H9 (cell line): ENCODE results near the gene DENND1C. TPM values are rescaled to one million over a fixed set of nuclear protein-coding genes. Genes with fewer than 3 reads are reported as not detected.
A peak's percentile ranks its signal among the peaks of the same experiment; 100 is the strongest.

ENCODE experiments used
- DNase-seq: peaks from one replicate; pipeline ENCODE4 v3.0.0-alpha.2; 2017
- H2AFZ ChIP-seq: one replicate; pipeline ENCODE4 v1.6.1; 2013; ENCODE audit warnings: mild to moderate bottlenecking, low read length, control low read depth, moderate library complexity
- H2AK5ac ChIP-seq: 2 replicates; pipeline ENCODE4 v1.6.1; 2013; ENCODE audit warnings: low read length, control low read depth, mixed read lengths; ENCODE audit not compliant: insufficient read length
- H2BK120ac ChIP-seq: one replicate; pipeline ENCODE4 v1.6.1; 2013; ENCODE audit warnings: low read depth, mild to moderate bottlenecking, low read length, control low read depth, inconsistent platforms; ENCODE audit not compliant: poor library complexity, severe bottlenecking
- H2BK12ac ChIP-seq: 2 replicates; pipeline ENCODE4 v1.6.1; 2013; ENCODE audit warnings: low read length, control low read depth, mixed read lengths, low read depth; ENCODE audit not compliant: insufficient read length
- H2BK15ac ChIP-seq: 2 replicates; pipeline ENCODE4 v1.6.1; 2013; ENCODE audit warnings: low read depth, low read length, control low read depth
- H2BK20ac ChIP-seq: one replicate; pipeline ENCODE4 v1.6.1; 2013; ENCODE audit warnings: low read depth, mild to moderate bottlenecking, low read length, control low read depth, inconsistent platforms; ENCODE audit not compliant: poor library complexity, severe bottlenecking
- H2BK5ac ChIP-seq: 2 replicates; pipeline ENCODE4 v1.6.1; 2013; ENCODE audit warnings: low read length, control low read depth, mixed read lengths; ENCODE audit not compliant: insufficient read length
- H3K14ac ChIP-seq: 2 replicates; pipeline ENCODE4 v1.6.1; 2013; ENCODE audit warnings: low read length, control low read depth; ENCODE audit not compliant: insufficient read depth
- H3K18ac ChIP-seq: 2 replicates; pipeline ENCODE4 v1.6.1; 2013; ENCODE audit warnings: low read depth, mild to moderate bottlenecking, mixed read lengths, low read length, control low read depth; ENCODE audit not compliant: insufficient read length
- H3K23ac ChIP-seq: 2 replicates; pipeline ENCODE4 v1.6.1; 2013; ENCODE audit warnings: low read length, control low read depth, mixed read lengths, low read depth; ENCODE audit not compliant: insufficient read length
- H3K23me2 ChIP-seq: 2 replicates; pipeline ENCODE4 v1.6.1; 2013; ENCODE audit warnings: low read depth, mild to moderate bottlenecking, mixed read lengths, low read length, control low read depth; ENCODE audit not compliant: insufficient read length, poor library complexity, severe bottlenecking
- H3K27ac ChIP-seq: 2 replicates; pipeline ENCODE4 v1.5.1; 2013; ENCODE audit warnings: low read length, control low read depth, mixed read lengths, low read depth; ENCODE audit not compliant: insufficient read length
- H3K27me3 ChIP-seq: 2 replicates; pipeline ENCODE4 v1.6.1; 2013; ENCODE audit warnings: low read length, control low read depth, inconsistent platforms; ENCODE audit not compliant: insufficient read depth
- H3K4ac ChIP-seq: 2 replicates; pipeline ENCODE4 v1.6.1; 2013; ENCODE audit warnings: low read depth, mild to moderate bottlenecking, control low read depth, inconsistent platforms, low read length, moderate library complexity
- H3K4me1 ChIP-seq: 2 replicates; pipeline ENCODE4 v1.6.1; 2013; ENCODE audit warnings: low read length, control low read depth, inconsistent platforms; ENCODE audit not compliant: insufficient read depth
- H3K4me2 ChIP-seq: 2 replicates; pipeline ENCODE4 v1.6.1; 2013; ENCODE audit warnings: low read length, control low read depth, mixed read lengths; ENCODE audit not compliant: insufficient read length, insufficient read depth
- H3K56ac ChIP-seq: 2 replicates; pipeline ENCODE4 v1.6.1; 2013; ENCODE audit warnings: low read depth, mild to moderate bottlenecking, mixed read lengths, low read length, control low read depth; ENCODE audit not compliant: insufficient read length
- H3K79me1 ChIP-seq: 2 replicates; pipeline ENCODE4 v1.6.1; 2013; ENCODE audit warnings: low read depth, mild to moderate bottlenecking, moderate library complexity, low read length, control low read depth, inconsistent platforms; ENCODE audit not compliant: insufficient read depth, poor library complexity, severe bottlenecking
- H3K79me2 ChIP-seq: 2 replicates; pipeline ENCODE4 v1.6.1; 2013; ENCODE audit warnings: low read length, control low read depth, inconsistent platforms; ENCODE audit not compliant: insufficient read depth
- H3K9ac ChIP-seq: 2 replicates; pipeline ENCODE4 v1.6.1; 2013; ENCODE audit warnings: low read length, control low read depth, mixed read lengths; ENCODE audit not compliant: insufficient read length; ENCODE audit errors: extremely low read depth
- H3K9me3 ChIP-seq: one replicate; pipeline ENCODE4 v1.6.1; 2013; ENCODE audit warnings: low read depth, low read length, inconsistent platforms; ENCODE audit not compliant: control insufficient read depth
- H3T11ph ChIP-seq: one replicate; pipeline ENCODE4 v1.6.1; 2013; ENCODE audit warnings: mild to moderate bottlenecking, low read length, control low read depth, inconsistent platforms
- H4K20me1 ChIP-seq: one replicate; pipeline ENCODE4 v1.6.1; 2013; ENCODE audit not compliant: control insufficient read depth, insufficient read length, insufficient read depth
- H4K5ac ChIP-seq: 2 replicates; pipeline ENCODE4 v1.6.1; 2013; ENCODE audit warnings: low read depth, mild to moderate bottlenecking, mixed read lengths, low read length, control low read depth; ENCODE audit not compliant: insufficient read length
- H4K8ac ChIP-seq: replicated peaks from 2 replicates; pipeline ENCODE4 v1.6.1; 2013; ENCODE audit warnings: low read length, control low read depth, mixed read lengths, low read depth; ENCODE audit not compliant: insufficient read length
- H4K91ac ChIP-seq: 2 replicates; pipeline ENCODE4 v1.6.1; 2013; ENCODE audit warnings: low read depth, mild to moderate bottlenecking, moderate library complexity, mixed read lengths, low read length, control low read depth; ENCODE audit not compliant: insufficient read length
- H3K27ac Mint-ChIP-seq, 3 experiments: 2 replicates in 2 of 3; 3 replicates in 1 of 3; pipeline ENCODE4 v1.8.0; 2020 to 2021; ENCODE audit warnings: mixed read lengths in 3 of 3, mild to moderate bottlenecking in 1 of 3, moderate library complexity in 1 of 3
- H3K27me3 Mint-ChIP-seq: 2 replicates; pipeline ENCODE4 v1.8.0; 2021; ENCODE audit warnings: low read depth, mild to moderate bottlenecking, moderate library complexity, mixed read lengths
- H3K36me3 Mint-ChIP-seq, 3 experiments: 2 replicates in 2 of 3; 3 replicates in 1 of 3; pipeline ENCODE4 v1.8.0; 2020 to 2021; ENCODE audit warnings: low read depth in 3 of 3, mixed read lengths in 3 of 3; ENCODE audit not compliant: insufficient read depth in 1 of 3
- H3K4me1 Mint-ChIP-seq, 2 experiments: 2 replicates each; pipeline ENCODE4 v1.8.0; 2020; ENCODE audit warnings: mixed read lengths in 2 of 2
- H3K4me3 Mint-ChIP-seq, 2 experiments: 2 replicates in 1 of 2; 3 replicates in 1 of 2; pipeline ENCODE4 v1.8.0; 2020 to 2021; ENCODE audit warnings: mild to moderate bottlenecking in 2 of 2, mixed read lengths in 2 of 2, moderate library complexity in 1 of 2
- H3K9me3 Mint-ChIP-seq, 2 experiments: 2 replicates in 1 of 2; 3 replicates in 1 of 2; pipeline ENCODE4 v1.8.0; 2020; ENCODE audit warnings: mild to moderate bottlenecking in 2 of 2, mixed read lengths in 2 of 2, moderate library complexity in 1 of 2
- WGBS: extraction: QIAGEN DNeasy Blood & Tissue Kit; methylation state at CpG from one replicate; pipeline ENCODE4 v1.1.7; 2013; ENCODE audit warnings: missing lambda C conversion rate, low lambda C conversion rate, mixed read lengths; ENCODE audit not compliant: insufficient read length; ENCODE audit errors: extremely low coverage; 5-methylcytosine and 5-hydroxymethylcytosine counted together
- total RNA-seq: library from RNA; stranded (reverse); gene quantifications from 2 replicates; pipeline ENCODE4 v1.2.1, GENCODE V29; 2021
- TF ChIP-seq, protein P1 (sequence below): fragments of 200-600 bp; sonication (generic); conservative IDR thresholded peaks from 3 replicates; pipeline ENCODE4 v1.8.0; 2021; ENCODE audit warnings: antibody characterized with exemption, mild to moderate bottlenecking

The DENND1C gene
- total RNA-seq, 1 experiment from 2014 or later, result 2.4 TPM

DNA sequence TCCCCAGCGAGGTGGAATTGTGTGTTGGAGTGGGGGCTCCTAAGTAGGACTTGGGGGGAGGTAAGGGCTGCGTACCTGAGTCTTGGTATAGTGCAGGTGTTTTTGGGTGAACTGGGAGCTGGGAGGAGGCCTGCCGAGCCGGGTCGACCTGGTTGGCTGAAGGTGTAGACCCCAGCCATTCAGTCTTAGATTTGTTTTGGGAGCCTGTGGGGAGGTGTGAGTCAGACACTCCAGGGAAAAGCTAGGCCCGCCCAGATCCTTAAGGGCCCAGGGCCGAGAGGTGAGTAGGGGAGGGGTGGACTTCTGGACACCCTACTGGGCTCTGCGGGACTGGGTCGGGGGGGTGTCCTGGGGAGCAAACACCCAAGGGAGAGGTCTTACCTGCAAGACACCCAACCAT lies 16.6 kb downstream of the DENND1C start:
- H3K9ac ChIP-seq, result no peak overlapping the region
- Mint-ChIP-seq H3K27ac (peak overlapping the region in 2 of 3 experiments; percentile 41 to 77; a peak in 3 of 7 replicates), H3K4me3 (peak overlapping the region; percentile 83 to 91), H3K36me3 (peaks cover 0 to 31% (median 23%) of the 10 kb centered on the region in 3 experiments; a peak in 5 of 7 replicates), H3K27me3 (peaks cover 7% of the 10 kb centered on the region), H3K4me1 (peaks cover 11 to 27% of the 10 kb centered on the region in 2 experiments), H3K9me3 (no peaks in the 10 kb centered on the region; a peak in 1 of 5 replicates)
- H3T11ph ChIP-seq, result no peak overlapping the region
- WGBS, result no CpG with 5 or more reads among the region's 9 CpGs
- no peak overlapping the region for H3K56ac ChIP-seq
- H2BK20ac ChIP-seq, result no peak overlapping the region
- no peaks in the 10 kb centered on the region for H3K4me1 ChIP-seq
- no peaks in the 10 kb centered on the region for H3K79me2 ChIP-seq
- no peak overlapping the region; the same call in 1 of the 2 replicates for H2BK15ac ChIP-seq
- no peak overlapping the region for H2BK120ac ChIP-seq
- H3K79me1 ChIP-seq, result no peaks in the 10 kb centered on the region
- H4K91ac ChIP-seq, result no peak overlapping the region
- no peak overlapping the region for H2AFZ ChIP-seq
- H3K23ac ChIP-seq, result no peak overlapping the region
- H2AK5ac ChIP-seq, result no peak overlapping the region
- H4K8ac ChIP-seq, result no peak overlapping the region
- H3K9me3 ChIP-seq, result no peaks in the 10 kb centered on the region
- H3K14ac ChIP-seq, result 0 out of 2 replicates have a peak overlapping the region, but pooled peaks have one; percentile 34
- H4K20me1 ChIP-seq, result no peaks in the 10 kb centered on the region
- H3K23me2 ChIP-seq, result peaks cover 6% of the 10 kb centered on the region
- H2BK5ac ChIP-seq, result no peak overlapping the region
- no peak overlapping the region for H4K5ac ChIP-seq
- no peak for DNase-seq
- no peak overlapping the region for H3K18ac ChIP-seq
- H3K27ac ChIP-seq, result no peak overlapping the region
- no peaks in the 10 kb centered on the region for H3K27me3 ChIP-seq
- TF ChIP-seq, protein P1, sequence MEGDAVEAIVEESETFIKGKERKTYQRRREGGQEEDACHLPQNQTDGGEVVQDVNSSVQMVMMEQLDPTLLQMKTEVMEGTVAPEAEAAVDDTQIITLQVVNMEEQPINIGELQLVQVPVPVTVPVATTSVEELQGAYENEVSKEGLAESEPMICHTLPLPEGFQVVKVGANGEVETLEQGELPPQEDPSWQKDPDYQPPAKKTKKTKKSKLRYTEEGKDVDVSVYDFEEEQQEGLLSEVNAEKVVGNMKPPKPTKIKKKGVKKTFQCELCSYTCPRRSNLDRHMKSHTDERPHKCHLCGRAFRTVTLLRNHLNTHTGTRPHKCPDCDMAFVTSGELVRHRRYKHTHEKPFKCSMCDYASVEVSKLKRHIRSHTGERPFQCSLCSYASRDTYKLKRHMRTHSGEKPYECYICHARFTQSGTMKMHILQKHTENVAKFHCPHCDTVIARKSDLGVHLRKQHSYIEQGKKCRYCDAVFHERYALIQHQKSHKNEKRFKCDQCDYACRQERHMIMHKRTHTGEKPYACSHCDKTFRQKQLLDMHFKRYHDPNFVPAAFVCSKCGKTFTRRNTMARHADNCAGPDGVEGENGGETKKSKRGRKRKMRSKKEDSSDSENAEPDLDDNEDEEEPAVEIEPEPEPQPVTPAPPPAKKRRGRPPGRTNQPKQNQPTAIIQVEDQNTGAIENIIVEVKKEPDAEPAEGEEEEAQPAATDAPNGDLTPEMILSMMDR, result no peak
- no peak overlapping the region for H3K4ac ChIP-seq
- no peak overlapping the region for H2BK12ac ChIP-seq
- peak overlapping the region; percentile 42 for H3K4me2 ChIP-seq
